Stimulated activated CD4-positive, alpha-beta T cell treated with anti-CD3 and anti-CD28 coated beads, Interleukin-4, amount 100 ng/mL, for 1 hour (primary cell): ENCODE data around the gene STK11IP.

ENCODE experiments used
- DNase-seq: peaks from one replicate; pipeline ENCODE4 v3.0.0-alpha.2; 2020

Gene STK11IP

DNA sequence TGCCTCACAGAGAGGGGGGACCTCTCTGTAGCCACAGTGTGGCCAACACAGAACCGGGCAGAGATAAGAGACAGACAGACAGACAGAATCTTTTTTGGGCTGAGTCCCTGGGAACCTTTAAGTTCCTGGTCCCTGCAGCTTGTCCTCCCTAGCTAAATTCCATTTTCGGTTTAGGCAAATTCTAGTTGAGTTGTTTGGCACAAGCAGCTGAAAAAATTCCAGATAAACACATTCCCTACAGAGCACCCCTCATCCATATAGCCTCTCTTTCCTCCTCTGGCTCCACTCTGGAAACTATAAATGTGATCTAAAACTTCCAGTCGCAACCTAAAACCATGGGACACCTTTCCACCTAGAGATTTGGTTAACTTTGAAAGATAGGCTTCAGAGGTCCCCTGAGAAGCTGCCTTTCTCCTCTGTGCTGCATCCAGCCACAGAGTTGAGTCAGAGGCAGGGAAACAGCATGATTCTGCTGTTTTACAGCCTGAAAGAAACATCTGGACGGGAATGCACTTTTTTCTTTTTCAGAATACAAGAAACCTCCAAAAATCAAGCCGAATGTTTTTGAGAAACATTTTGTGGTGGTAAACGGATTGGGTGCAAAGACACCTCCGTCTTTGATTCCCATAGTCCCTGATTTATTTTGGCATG is 60.7 kb downstream of the STK11IP start:
- DNase-seq, result no peak

DNA sequence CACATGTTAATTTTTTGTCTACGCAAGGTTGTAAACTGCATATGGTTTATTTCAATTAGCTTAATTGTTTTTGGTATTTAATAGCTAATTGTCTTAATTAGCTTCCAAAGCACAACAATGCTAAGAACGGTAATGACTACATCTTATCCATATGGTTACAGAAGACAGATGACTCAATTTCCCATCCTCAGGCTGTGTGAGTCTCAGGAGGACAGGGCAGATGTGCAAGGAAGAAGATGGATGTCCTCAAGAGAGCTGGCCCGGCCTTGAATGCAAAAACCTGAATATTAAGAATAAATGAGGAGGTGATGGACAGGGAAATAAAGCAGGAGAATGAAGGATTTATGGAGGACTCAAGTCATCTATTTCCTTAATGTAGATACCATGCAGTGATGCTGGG is 61.2 kb downstream of the STK11IP start:
- DNase-seq, result no peak

DNA sequence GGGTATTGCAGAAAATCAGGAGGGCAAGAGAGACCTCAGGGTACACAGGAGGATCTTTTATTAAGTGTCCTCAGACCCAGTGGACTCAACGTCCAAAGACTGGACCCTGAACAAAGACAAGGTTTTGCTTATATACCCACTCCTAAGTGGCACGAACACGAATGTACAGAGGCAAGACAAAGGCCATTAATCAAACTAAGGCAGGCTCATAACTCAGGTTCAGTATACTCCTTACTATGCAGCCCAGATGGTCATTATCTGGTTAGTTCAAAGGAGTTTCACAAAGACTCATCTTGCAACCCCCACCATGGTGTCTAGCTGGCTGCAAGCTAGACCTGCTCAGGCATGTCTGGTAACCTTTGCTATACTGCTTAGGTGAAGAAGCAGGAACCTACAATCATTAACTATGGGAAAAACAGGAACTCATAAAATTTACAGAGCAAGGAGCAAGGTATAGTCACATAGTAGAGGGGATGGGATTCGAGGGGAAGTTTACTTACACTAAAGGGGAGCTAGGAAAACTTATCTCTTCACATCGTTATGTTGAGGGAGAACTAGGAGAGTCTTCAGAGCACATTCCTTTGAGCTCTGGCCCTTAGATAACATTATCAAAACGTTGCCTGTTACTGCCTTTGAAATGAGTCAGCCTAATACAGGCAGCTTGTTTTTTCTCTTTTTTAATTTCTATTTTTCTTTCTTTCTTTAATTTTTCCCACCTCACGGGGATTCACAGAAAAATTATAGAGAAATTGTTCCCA is 63.7 kb downstream of the STK11IP start:
- no peak for DNase-seq

DNA sequence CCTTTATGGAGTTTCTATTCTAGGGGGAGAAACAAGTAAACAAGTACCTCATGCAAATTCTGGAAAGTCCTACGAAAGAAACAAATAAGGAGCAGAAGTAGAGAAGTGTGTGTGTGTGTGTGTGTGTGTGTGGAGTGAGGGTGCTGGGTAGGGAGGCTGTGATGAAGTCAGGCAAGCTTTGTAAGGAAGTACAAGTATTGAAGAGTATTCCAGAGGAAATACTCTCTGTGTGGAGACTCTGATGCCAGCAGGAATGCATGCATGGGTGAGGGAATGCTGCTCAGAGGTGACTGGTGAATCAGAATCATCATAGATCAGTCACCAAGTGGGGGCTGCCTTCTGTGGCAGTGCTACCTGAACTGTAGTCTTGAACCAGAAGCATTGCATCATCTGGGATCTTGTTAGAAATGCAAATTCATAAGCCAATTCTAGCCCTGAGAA is 64.3 kb downstream of the STK11IP start:
- no peak for DNase-seq

DNA sequence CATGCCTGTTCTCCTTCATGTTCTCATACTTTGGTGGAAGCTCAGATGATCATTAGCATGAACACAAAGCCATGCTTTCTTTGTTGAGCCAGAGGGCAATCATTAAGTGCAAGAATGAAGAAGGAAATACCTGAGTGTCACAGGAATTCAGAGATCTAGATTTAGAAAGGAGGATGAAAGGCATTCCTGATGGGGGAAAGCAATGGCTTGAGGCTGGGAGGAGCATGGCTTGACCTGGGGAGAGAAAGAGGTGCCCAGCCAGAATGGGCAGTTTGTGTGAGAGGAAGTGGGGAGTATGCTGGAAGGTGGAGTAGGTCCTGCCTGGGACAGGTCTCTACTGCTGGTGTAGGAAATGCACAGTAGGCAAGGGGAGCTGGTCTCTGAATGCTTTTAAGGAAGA is 64.9 kb downstream of the STK11IP start:
- no peak for DNase-seq

DNA sequence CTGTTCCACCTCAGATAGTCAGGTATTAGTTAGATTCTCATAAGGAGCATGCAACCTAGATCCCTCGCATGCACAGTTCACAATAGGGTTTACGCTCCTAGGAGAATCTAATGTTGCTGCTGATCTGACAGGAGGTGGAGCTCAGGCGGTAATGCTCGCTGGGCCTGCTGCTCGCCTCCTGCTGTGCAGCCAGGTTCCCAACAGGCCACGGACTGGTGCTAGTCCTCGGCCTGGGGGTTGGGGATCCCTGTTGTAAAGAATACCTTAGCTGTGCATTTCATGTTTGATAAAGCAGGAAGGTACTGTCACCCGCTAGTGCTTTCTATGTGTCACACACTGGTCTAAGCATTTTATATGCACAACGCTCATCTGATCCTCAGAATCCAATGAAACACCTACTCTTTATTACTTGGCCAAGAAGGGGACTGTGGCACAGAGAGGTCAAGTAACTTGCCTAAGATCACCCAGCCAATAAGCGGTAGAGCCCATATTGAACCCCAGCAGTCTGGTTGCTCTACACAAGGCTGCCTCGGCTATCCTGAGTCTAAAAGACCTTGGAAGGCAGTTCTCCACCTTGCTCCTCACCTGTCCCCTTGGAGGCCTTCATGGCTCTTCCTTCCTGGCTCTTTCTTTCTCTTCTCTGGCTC is 65.6 kb downstream of the STK11IP start:
- no peak for DNase-seq

DNA sequence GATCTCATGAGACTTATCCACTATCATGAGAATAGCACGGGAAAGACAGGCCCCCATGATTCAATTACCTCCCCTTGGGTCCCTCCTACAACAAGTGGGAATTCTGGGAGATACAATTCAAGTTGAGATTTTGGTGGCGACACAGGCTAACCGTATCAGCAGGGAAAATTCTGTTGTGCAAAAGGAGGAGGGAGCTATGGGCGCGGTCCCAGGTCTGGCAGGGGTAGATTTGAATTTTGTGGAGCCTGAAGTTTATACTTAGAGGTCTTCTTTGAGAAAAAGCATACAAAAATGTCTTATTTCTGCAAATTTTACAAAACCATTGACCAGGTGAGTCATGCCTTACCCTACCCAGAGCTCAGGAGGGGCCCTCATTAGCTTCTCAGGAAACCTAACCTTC is 66.4 kb downstream of the STK11IP start:
- DNase-seq, result no peak

DNA sequence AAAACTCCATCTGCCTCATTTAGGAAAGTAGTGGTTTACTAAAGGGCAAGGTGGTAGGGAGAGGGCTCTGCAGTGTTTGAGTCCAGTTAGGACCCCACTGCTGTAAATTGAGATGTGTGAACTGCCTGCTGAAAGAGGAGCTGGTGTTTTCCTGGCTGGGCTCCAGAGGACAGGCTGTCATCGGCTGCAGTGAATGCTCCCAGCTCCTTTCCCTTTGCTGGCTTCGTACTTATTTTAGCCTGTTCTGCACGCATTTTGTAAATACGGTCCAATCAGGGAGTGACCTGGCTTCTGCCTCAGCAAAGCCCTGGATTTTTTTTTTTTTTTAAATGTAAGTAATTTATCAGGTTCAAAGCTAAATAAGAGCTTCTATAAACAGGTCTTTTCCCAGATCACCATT is 67.3 kb downstream of the STK11IP start:
- DNase-seq, result no peak

DNA sequence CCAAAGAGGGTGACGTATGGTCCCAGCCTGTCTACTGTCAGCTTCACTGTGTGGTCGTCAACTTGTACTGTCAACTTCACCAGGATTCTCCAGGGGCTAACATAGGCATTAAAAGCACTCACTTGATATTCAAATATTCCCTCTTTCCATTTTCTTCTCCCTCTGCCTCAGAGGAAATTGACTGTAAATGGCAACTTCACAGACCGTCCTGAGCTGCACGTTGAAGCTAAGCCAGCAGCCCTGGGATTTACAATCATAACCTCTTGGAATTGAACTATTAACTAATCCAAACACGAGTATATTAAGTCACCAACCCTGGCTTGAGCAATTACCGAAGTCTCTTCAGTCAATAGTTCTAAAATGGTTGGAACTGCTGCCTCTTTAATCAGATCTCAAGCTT is 68.3 kb downstream of the STK11IP start:
- no peak for DNase-seq
